ENCODE data around the gene INVS.

The INVS gene

GRCh38 chr9:100269656-100270055, 170.6 kb downstream of the INVS start:
- TF ChIP-seq CTCF (IDR thresholded peaks at IDR 0.05; ENCODE audit: low read depth, low read length), result no peak
- no peak for DNase-seq (ENCODE audit: low read depth in 2 of 2)
- no peak overlapping the region for H3K4me3 ChIP-seq (replicated peaks in 1 of 2; ENCODE audit: low read depth in 2 of 2, low read length in 2 of 2)

GRCh38 chr9:100277166-100277979, 178.3 kb downstream of the INVS start:
- TF ChIP-seq CTCF (IDR thresholded peaks at IDR 0.05; ENCODE audit: low read depth, low read length), result no peak
- no peak overlapping the region for H3K4me3 ChIP-seq (replicated peaks in 1 of 2; ENCODE audit: low read depth in 2 of 2, low read length in 2 of 2)
- DNase-seq (ENCODE audit: low read depth in 2 of 2), result peak; percentile 23 to 82

- DNase-seq (ENCODE audit: low read depth in 2 of 2), result peak in 1 of 2 donors; percentile 39
- TF ChIP-seq CTCF (IDR thresholded peaks at IDR 0.05; ENCODE audit: low read depth, low read length), result no peak
- H3K4me3 ChIP-seq (replicated peaks in 1 of 2; ENCODE audit: low read depth in 2 of 2, low read length in 2 of 2), result no peak overlapping the region
These were observed 182.0 kb downstream of the INVS start for GRCh38 chr9:100281066-100281465.

- H3K4me3 ChIP-seq (replicated peaks in 1 of 2; ENCODE audit: low read depth in 2 of 2, low read length in 2 of 2), result no peak overlapping the region
- no peak for DNase-seq (ENCODE audit: low read depth in 2 of 2)
- no peak for TF ChIP-seq CTCF (IDR thresholded peaks at IDR 0.05; ENCODE audit: low read depth, low read length)
These were observed 182.8 kb downstream of the INVS start for GRCh38 chr9:100281676-100282387.

GRCh38 chr9:100282388-100282719, 183.3 kb downstream of the INVS start:
- no peak overlapping the region for H3K4me3 ChIP-seq (replicated peaks in 1 of 2; ENCODE audit: low read depth in 2 of 2, low read length in 2 of 2)
- no peak for TF ChIP-seq CTCF (IDR thresholded peaks at IDR 0.05; ENCODE audit: low read depth, low read length)
- DNase-seq (ENCODE audit: low read depth in 2 of 2), result no peak

- DNase-seq (ENCODE audit: low read depth in 2 of 2), result no peak
- no peak overlapping the region for H3K4me3 ChIP-seq (replicated peaks in 1 of 2; ENCODE audit: low read depth in 2 of 2, low read length in 2 of 2)
- no peak for TF ChIP-seq CTCF (IDR thresholded peaks at IDR 0.05; ENCODE audit: low read depth, low read length)
These were observed 185.2 kb downstream of the INVS start for GRCh38 chr9:100284247-100284646.
